Astrocyte of the cerebellum (primary cell): ENCODE data around the gene KRTAP4-8.
"Not testable (repeated sequence)": the region's sequence is repeated elsewhere in the genome, so short reads cannot be mapped to it uniquely, and the experiment has no call there.

Experiments used
- DNase-seq: peaks from one replicate; pipeline ENCODE4 v3.0.0-alpha.2; 2011; ENCODE audit warnings: low read depth
- H3K4me3 ChIP-seq: 2 replicates; pipeline ENCODE4 v1.5.1; 2011; ENCODE audit warnings: mild to moderate bottlenecking, low read depth, low read length, moderate library complexity
- in situ Hi-C: cut with HindIII; loops from 2 replicates; pipeline ENCODE4 v1.10.0; 2017; ENCODE audit warnings: low sequenced_read_pairs
- TF ChIP-seq, protein P1 (sequence below): IDR thresholded peaks from 2 replicates; pipeline ENCODE4 v1.5.1; 2012; ENCODE audit warnings: low read length, low read depth, moderate library complexity, mild to moderate bottlenecking; ENCODE audit errors: missing control alignments

KRTAP4-8 gene

DNA sequence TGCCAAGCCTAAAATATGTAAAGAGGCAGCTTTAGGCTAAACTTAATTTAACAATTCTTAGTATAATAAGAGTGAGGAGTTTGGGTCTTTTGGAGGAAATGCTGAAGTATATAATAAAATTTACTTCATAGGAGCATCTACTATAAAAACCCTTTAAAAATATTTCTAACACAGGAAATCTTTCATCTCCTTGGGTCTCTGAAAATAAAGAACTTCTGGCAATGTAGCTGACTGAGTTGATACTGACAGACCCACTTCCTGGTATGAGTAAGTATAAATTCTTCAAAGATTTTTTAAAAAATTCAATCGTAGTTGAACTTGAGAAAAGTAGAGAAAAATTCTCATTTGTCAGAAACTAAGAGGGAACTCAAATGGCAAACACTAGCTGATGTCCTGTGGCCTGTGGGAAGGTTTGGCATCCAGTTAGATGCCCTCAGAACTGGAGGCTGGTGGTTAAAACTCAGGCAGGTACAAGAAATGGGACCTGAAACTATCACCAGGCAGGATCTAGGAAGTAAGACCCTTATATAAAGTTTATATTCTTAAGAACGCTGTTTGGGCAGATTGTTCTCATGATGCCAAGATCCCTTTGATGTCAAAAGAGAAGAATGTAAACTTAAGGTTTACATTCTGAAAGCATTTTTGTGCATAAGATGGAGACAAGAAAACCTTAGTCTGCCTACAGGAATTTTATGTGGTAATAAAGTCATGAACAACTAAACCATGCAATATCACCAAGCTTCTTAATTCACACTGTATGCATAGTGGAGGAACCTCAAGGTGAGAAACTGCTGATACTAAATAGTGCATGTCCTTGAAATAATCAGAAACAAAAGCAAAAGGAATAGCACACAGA lies 36.2 kb upstream of the KRTAP4-8 start:
- in situ Hi-C loops: no loop called here
- TF ChIP-seq, protein P1, sequence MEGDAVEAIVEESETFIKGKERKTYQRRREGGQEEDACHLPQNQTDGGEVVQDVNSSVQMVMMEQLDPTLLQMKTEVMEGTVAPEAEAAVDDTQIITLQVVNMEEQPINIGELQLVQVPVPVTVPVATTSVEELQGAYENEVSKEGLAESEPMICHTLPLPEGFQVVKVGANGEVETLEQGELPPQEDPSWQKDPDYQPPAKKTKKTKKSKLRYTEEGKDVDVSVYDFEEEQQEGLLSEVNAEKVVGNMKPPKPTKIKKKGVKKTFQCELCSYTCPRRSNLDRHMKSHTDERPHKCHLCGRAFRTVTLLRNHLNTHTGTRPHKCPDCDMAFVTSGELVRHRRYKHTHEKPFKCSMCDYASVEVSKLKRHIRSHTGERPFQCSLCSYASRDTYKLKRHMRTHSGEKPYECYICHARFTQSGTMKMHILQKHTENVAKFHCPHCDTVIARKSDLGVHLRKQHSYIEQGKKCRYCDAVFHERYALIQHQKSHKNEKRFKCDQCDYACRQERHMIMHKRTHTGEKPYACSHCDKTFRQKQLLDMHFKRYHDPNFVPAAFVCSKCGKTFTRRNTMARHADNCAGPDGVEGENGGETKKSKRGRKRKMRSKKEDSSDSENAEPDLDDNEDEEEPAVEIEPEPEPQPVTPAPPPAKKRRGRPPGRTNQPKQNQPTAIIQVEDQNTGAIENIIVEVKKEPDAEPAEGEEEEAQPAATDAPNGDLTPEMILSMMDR: no peak
- no peak for DNase-seq
- no peak overlapping the region for H3K4me3 ChIP-seq

DNA sequence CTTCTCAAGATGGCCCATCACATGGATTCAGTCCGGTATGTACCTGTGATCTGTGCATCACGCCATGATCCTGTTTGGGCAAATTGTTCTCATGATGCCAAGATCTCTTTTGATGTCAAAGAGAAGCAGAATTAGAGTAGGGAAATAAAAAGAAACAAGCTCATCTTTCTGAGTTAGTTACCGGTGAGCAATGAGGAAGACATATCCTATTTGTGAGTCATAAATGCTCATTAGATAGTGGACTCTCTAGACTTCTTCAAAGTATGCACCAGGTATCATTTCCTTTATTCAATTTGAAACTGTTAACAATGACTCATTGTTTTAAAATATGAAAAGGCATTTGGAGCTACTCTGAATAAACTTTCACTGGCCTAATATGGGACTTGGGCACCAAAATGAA lies 34.0 kb upstream of the KRTAP4-8 start:
- in situ Hi-C loops: no loop called here
- TF ChIP-seq, protein P1: no peak
- no peak for DNase-seq
- H3K4me3 ChIP-seq: no peak overlapping the region

DNA sequence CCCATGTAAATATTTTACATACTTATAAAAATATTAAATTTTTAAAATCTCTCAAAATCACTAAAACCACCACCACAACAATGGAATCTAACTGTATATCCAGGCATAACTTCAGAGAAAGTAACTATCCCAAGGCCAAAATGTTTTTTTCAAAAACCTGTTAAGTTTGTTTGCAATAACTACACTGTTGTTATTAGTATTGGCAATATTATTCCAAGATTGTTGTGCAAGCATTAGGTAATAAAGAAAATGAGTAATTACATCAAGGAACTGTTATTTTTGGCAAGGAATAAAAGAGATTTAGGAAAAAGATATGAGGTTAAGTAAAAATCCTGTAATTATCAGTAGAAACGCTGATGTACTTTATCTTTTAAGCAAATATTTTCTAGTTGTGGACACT lies 29.4 kb upstream of the KRTAP4-8 start:
- no peak for DNase-seq
- in situ Hi-C loops: no loop called here
- TF ChIP-seq, protein P1: no peak
- H3K4me3 ChIP-seq: no peak overlapping the region

DNA sequence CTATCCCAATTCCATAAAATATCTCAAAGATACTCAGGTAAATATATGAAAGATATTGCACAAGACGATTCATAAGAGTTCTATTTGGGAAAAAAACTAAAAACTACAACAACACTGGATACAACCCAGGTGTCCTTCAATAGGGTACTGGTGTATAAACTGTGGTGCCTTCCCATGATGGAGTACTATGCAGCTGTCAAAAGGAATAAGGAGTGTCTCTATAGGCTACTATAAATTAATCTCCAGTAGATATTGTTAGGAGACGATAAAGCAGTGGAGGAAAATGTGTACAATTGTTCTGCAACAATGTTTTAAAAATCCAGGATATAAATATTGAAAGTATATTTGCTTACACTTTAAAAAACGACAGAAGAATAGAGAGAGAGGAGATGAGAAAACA lies 28.5 kb upstream of the KRTAP4-8 start:
- TF ChIP-seq, protein P1: no peak

DNA sequence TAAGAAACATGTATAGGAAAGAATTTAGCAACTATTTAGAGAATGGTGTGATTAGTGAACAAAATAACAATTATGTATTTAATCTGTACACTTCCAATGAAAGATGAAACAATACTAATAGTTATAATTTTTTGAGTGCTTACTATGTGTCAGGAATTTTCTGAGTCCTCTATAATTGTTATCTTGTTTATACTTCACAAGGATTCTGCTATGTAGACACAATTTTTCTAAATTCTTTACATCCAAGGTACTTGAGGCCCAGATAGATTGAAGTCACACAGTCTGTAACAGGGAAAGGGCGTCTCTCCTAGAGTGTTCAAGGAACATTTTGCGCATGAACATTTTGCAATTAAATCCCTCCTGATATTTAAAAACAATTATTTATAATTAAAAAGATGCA lies 27.1 kb upstream of the KRTAP4-8 start:
- in situ Hi-C loops: no loop called here
- DNase-seq: no peak
- TF ChIP-seq, protein P1: no peak
- no peak overlapping the region for H3K4me3 ChIP-seq

More for the DNA sequence above, 28.5 kb upstream of the KRTAP4-8 start:
- in situ Hi-C loops: no loop called here
- DNase-seq: no peak
- no peak overlapping the region for H3K4me3 ChIP-seq

DNA sequence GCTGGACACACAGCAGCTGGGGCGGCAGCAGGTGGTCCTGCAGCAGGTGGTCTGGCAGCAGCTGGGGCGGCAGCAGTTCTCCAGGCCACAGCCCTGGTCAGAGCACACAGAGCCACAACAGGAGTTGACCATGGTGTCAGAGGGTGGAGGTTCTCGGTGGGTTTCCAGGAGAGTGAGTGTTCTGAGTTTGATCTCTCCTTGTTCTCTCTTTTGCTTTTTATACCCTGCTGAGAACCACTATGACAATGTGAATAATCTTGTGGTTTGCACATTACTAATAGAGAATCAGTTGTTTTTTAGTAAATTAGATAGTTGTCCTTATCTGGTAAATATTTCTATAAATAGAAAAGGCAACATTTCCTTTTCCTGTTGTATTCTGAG lies 26.0 kb upstream of the KRTAP4-8 start, which contains the start of gene KRTAP4-12:
Gene KRTAP4-12 (minus strand): TSS at position 192 of the 381 bp plus-strand sequence. CDS start 60 bp downstream, at position 132.
- DNase-seq, in situ Hi-C loops, H3K4me3 ChIP-seq: not testable (repeated sequence)

DNA sequence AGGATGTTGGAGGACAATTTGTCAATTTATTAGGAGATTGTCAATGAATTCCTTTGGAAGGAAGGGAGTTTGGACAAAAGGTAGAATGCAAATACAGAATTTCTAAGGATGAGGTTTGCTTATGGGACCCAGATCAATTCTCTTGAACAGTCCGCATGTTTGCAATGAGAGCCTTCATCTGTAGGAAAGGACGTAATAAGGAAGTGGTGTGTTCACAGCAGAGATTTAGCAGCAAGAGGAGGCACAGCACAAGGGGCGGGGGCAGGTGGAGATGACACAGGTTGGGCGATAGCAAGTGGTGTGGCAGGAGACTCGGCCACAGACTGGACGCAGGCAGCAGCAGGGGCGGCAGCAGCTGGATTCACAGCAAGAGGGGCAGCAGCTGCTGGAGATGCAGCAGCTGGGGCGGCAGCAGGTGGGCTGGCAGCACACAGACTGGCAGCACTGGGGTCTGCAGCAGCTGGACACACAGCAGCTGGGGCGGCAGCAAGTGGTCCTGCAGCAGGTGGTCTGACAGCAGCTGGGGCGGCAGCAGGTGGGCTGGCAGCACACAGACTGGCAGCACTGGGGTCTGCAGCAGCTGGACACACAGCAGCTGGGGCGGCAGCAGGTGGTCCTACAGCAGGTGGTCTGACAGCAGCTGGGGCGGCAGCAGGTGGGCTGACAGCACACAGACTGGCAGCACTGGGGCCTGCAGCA lies 25.5 kb upstream of the KRTAP4-8 start:
- H3K4me3 ChIP-seq, DNase-seq, in situ Hi-C loops: not testable (repeated sequence)
